ENCODE data around the gene TPTE2.
A peak's percentile ranks its signal among the peaks of the same experiment; 100 is the strongest.
"Not testable (repeated sequence)": the region's sequence is repeated elsewhere in the genome, so short reads cannot be mapped to it uniquely, and the experiment has no call there.

TPTE2 gene
- 0 to 0.27 (median 0) reads per million in 4 experiments for total RNA-seq

- DNase-seq: not testable (repeated sequence)
These were observed at the start of gene TPTE2 for GRCh38 chr13:19561127-19561582. Gene TPTE2 (minus strand): TSS chr13:19561532. CDS start chr13:19503234, 58,298 bp downstream.

GRCh38 chr13:19607523-19608078, 46.3 kb upstream of the TPTE2 start:
- no peak for DNase-seq

DNA sequence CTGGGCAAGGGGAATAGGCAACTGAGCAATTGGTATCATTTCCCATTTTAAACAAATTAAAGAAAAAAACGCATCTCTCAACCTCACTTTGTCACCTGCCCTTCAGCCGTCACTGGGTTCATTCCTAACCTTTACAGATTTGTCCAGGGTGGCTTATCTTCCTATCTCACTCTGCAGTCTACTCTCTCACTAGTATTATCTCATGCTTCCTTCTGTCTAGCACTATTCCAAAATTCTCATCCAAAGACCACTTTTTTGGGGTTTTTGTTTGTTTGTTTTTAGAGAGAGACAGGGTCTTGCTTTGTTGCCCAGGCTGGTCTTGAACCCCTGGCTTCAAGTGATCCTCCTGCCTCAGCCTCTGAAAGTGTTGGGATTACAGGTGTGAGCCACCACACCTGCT, 45.4 kb upstream of the TPTE2 start:
- DNase-seq: no peak

DNA sequence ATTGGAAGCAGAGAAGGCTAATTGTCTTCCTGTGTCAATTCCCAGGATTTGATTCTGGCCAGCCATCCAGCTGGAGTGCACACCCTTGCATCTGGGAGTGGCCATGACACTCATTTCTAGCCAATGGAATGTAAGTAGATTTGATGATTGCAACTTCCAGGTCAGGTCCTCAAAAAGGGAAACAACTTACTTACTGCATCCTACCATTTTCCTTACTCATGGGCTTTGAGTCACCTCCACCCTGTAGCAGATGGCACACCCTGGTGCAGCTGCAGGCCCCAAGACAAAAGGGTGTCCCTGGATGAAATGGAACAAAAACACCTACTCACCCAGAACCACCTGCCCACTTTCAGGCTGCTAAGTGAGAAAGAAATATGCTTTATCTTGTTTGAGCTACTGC, 44.8 kb upstream of the TPTE2 start:
- no peak for DNase-seq

DNA sequence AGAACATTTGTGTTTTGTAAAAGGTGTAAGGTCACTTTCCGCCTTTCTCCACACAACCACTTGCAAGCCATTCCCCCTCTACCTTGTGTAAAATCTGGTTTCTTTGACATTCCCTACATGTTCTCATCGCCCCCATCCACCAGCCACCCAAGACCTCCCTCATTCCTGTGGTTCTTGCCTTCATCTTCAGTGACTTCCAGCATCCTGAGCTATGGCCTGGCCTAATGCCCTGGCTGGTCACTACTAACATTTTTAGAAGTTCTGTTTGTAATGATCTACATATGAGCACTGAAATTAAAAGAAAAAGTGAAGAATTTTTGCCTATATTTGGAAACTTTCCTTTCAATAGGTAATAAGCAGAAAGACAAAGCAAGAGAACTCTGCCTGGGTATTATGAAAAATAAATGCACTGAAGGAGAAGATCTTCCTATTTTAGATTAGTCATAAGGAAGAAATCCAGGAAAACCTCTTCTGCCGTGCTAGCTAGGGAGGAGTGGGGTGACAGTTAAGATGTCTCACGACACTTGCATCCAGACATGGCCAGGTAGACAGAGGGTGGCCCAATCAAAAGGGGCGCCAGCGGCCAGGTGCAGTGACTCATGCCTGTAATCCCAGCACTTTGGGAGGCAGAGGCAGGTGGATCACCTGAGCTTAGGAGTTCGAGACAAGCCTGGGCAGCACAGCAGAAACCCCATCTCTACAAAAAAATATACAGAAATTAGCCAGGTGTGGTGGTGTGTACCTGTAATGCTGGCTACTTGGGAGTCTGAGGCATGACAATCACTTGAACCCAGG, 44.0 kb upstream of the TPTE2 start:
- no peak for DNase-seq

- no peak for DNase-seq
These were observed 43.0 kb upstream of the TPTE2 start for GRCh38 chr13:19604306-19604705.

DNA sequence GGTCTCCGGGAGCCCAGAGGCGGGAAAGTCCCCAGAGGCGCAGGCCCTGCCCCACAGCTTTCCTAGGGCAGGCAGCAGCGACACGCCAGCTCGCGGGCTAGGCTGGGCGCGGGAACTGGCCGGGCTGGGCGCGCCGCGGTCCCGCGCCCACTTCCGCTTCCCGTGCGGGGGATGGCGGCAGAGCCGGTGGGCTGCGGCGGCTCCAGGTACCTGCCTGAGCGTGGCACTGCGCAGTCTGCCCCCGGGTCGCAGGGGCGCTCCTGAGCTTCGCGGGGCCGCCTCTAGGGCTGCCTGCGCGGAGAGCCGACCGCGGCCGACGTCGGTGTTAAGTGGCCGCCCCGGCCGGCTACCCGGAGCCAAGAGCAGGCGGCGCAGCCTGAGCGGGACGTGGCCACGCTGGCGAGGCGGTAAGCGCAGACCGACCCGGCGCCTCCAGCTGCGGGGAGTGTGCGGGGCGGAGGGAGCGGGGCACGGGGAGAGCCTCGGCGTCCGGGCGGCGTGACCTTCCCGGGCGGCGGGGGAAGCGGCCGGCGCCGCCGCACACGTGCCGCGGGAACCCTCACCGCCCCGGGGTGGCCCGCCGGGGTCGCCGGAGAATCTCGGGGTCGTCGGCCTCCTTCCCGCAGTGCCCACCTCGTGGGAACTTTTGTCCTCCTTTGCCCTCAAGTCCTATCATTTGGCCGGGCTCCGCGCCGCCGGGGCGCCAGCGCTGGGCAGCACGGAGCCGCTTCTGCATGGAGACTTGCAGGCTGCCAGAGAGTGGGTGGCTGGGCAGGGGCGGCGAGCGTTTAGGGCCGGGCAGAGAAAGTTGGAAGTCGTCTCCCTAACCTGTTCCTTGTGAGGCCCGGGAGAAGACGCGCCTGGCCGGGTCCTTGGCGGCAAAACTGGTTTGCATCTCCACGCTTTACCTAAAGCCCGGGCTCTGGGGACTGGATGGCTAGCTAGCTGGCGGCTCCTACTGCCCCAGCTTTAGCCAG, 40.7 kb upstream of the TPTE2 start:
- DNase-seq: no peak

DNA sequence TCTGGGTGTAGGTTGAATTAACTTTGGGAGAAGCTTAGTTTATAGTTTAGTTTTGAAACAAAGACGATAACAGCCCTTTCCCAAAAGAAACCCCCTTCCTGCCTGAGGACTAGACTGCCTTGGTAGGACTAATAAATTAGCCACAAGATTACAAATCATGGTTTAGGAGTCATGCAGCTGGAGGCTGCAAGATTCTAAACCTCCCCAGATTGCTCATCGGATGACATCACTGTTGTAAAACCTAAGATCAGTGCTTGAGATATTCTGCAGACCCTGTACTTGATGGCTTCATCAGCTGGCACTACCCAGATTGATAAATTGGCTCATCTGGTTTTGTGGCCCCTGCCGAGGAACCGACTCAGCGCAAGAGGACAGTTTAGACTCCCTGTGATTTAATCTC, 36.2 kb upstream of the TPTE2 start:
- no peak for DNase-seq

DNA sequence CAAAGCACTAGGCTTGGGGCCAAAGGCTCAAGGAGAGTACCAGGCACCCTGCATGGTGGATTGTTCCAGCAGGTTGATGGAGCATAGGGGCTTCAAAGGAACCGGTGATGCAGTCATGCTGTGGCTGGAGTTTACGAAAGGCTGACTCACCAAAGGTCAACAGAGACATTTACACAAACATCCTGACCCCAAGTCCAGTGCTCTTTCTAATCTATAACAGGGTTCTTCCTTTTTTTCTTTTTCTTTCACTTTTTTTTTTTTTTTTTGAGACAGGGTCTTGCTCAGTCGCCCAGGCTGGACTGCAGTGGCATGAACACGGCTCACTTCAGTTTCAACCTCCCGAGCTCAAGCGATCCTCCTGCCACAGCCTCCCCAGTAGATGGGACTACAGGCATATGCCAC, 35.6 kb upstream of the TPTE2 start:
- DNase-seq: no peak

GRCh38 chr13:19596086-19596485, 34.8 kb upstream of the TPTE2 start:
- DNase-seq: no peak

DNA sequence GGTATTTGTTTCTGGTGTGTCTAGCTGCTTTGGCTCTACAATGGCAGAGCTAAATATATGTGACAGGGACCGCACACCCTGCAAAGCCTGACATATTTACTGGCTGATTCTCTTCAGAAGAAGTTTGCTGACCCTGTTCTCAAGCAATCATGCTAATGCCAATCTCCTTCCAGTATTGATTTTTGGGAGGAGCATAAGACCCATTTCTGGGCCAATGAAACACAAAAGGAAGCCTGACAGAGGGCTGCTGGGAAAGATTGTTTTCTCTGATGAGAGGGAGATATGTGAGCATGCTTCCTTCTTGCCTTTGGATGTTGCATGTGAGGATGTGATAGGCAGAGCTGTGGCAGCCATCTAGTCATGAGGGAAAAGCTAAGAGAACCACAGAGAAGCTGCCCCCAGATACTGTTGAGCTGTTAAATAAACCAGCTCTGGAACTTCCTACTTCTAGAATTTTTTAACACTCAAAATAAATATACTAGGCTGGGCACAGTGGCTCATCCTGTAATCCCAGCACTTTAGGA, 31.4 kb upstream of the TPTE2 start:
- DNase-seq: no peak

- DNase-seq: no peak
These were observed 30.5 kb upstream of the TPTE2 start for GRCh38 chr13:19591864-19592263.

GRCh38 chr13:19590423-19590822, 29.1 kb upstream of the TPTE2 start:
- DNase-seq: no peak

DNA sequence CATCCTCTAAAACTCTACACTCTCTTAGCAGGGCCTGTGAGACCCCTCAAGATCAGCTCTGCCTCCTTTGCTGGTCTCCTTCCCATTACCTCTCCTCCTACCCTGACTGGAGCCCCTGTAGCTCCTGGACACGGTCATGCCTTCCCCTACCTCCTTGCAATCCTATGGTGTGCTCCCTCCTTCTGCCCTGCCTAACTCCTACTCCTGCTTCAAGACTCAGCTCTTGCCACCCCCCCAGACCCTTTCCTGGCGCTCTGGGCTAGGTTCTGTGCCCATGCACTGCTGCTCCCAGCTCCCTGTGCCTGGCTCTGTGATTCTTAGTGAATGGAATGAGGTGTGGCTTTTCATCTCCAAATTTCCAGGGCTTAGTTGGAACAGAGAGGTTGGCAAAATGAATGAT, 28.0 kb upstream of the TPTE2 start:
- no peak for DNase-seq

DNA sequence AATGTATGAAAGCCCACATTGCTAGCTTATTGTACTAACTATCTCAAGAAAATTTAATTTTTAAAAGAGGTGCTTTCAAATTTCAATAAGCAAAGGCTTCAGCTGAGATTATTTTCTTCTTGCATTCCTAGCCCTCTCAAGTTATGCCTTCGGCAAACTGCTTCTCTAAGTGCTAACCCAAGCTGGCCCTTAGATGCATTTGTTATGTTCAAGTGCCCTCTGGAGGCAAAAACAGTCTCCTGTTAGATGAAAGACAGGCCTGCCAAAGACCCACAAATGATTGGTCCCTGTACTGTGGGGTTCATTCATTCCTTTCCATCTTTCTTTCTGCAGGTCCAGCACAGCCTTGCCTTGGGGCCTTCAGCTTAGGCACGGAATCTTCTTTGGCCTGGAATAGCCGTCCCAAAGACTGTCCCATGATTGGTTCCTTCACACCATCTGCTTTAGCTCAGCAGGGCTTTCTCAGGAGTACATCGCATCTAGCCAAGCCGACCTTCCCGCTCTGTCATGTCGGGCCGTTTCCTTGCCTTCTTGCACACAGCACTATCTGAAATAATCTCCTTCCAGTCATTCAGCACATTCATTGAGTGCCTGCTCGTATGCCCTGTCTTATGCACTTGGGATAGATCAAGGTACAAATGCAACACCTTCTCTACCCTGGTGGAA, 26.4 kb upstream of the TPTE2 start:
- DNase-seq: no peak

- peak; percentile 47 for DNase-seq
These were observed 25.7 kb upstream of the TPTE2 start for GRCh38 chr13:19586904-19587634.

GRCh38 chr13:19581675-19582074, 20.3 kb upstream of the TPTE2 start:
- DNase-seq: no peak

DNA sequence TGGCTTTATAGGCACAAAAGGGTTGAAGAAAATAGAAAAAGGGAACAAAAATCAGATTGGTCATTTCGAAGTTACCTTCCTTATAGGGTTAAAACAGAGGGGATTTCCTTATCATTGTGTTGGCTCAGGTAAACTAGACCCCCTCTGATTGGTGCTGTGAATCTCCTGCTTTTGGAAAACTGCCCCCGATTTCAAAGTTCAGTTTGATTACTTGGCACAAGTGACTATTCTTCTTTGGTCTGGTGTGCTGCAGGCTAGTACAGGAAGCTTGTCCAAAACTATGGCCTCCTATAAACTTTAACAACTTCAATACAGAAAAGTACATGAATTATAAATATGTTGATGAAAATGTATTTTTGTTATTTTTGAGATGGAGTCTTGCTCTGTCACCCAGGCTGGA, 13.9 kb upstream of the TPTE2 start:
- no peak for DNase-seq

DNA sequence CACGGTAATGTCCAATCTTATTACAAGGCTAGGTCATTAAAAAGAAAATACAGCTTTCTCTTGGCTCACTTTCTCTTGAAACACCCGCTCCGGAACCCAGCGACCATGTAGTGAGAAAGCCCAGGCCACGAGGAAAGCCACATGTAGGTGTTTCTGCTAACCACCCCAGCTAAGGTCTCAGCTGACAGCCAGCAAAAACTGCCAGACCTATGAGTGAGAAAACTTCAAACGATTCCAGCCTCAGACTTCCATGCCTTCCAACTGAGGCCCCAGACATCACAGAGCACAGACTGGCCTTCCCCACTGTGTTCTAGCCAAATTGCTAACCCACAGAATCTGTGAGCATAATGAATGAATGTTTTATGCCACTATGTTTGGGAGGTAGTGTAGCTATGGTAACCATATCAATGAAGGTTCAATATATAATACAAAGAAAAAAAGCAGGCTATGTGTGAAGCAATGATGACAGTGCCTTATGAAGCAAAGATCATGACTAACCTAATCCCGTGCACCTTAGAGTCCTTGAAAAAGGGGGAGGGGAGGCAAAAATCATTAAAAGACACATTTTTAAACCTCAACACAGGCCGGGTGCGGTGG, 11.9 kb upstream of the TPTE2 start:
- no peak for DNase-seq

DNA sequence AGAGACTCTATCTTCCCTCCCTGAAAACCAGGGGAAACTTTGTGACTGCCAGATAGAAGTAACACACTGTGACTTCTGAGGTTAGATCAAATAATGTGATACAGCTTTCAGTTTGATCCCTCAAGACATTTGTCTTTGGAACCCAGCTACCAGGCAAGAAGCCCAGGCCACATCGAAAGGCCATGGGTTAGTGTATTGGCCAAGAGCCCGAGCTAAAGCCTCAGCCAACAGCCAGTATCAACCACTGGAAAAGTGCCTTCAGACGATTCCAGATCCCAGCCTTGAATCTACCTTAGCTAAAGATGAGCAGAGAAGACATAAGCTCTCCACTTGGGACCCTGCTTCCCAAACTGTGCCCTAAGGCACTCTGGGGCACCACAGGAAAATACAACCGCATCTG, 10.9 kb upstream of the TPTE2 start:
- DNase-seq: no peak

DNA sequence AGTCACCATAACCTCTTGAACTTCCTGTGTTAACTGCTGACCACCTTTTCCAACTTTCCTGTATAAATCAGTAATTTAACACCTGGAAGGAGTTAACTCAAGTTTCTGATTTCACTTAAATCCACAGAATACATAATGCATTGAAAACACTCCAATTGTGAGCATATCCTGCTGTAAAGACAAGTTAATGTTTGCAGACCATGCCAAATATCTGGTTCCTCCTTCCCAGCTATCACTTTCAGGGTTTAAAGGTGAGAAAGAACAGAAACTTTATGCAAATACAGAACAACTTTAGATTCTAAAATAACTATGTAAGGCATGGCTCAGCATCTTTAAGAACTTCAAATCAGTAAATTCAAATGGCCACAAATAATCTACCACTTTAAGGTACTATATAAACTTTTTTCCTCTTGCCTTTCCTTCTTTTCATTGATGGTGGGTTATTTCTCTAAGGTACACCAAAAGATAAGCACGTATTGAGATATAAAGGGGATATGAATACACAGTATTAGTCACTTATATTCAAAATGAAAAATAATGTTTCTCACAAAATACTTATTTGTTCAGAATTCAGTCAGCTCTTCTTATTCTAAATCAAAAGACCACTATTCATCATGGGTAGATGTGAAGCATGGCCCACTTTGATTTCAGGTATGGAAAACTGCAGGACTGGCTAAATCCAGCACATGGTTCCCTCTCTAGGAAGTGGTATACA, 6.6 kb upstream of the TPTE2 start:
- DNase-seq: no peak

Measured in effector CD8-positive, alpha-beta T cell (primary cell).